NOMO-1 treated with dmso at 0.1 percent for 144 hours (cell line): Measurements from ENCODE around the gene DCXR.

ENCODE experiments used
- DNase-seq: peaks from one replicate; lab custom pipeline; 2025; ENCODE audit not compliant: unreplicated experiment; lab: John Stamatoyannopoulos, UW

The DCXR gene

GRCh38 chr17:82037092-82037888 lies at the start of gene DCXR:
DCXR (minus strand) TSS chr17:82037697; CDS start chr17:82037682, 15 bp downstream.
- peak; percentile 93 for DNase-seq

- no peak for DNase-seq
These were observed 48.7 kb upstream of the DCXR start for GRCh38 chr17:82085931-82086764.

GRCh38 chr17:82085031-82085861 lies 47.7 kb upstream of the DCXR start:
- no peak for DNase-seq

- DNase-seq = no peak
These were observed 47.0 kb upstream of the DCXR start for GRCh38 chr17:82084373-82085030.

- no peak for DNase-seq
These were observed 46.2 kb upstream of the DCXR start for GRCh38 chr17:82083533-82084359.

GRCh38 chr17:82083009-82083408 lies 45.5 kb upstream of the DCXR start:
- DNase-seq = no peak

GRCh38 chr17:82082456-82082855 lies 45.0 kb upstream of the DCXR start:
- DNase-seq = no peak

GRCh38 chr17:82081966-82082365 lies 44.5 kb upstream of the DCXR start:
- no peak for DNase-seq

- no peak for DNase-seq
These were observed 44.0 kb upstream of the DCXR start for GRCh38 chr17:82081546-82081945.

GRCh38 chr17:82080789-82081464 lies 43.4 kb upstream of the DCXR start:
- DNase-seq = no peak

- DNase-seq = no peak
These were observed 42.7 kb upstream of the DCXR start for GRCh38 chr17:82080048-82080788.

GRCh38 chr17:82079001-82079677 lies 41.6 kb upstream of the DCXR start:
- no peak for DNase-seq

- DNase-seq = no peak
These were observed 40.9 kb upstream of the DCXR start for GRCh38 chr17:82078433-82078832.

- no peak for DNase-seq
These were observed 40.3 kb upstream of the DCXR start for GRCh38 chr17:82077617-82078358.

- DNase-seq = no peak
These were observed 39.5 kb upstream of the DCXR start for GRCh38 chr17:82076785-82077591.

- DNase-seq = no peak
These were observed 38.7 kb upstream of the DCXR start for GRCh38 chr17:82076018-82076784.
